Measurements from ENCODE around the gene GRK5.

Gene GRK5

GRCh38 chr10:119323085-119324016 is 116.0 kb downstream of the GRK5 start:
- H3K27ac ChIP-seq, result no peak overlapping the region
- H3K4me1 ChIP-seq, result peaks cover 12% of the 10 kb centered on the region
- H3K27me3 ChIP-seq (ENCODE audit: control insufficient read depth, insufficient read depth, low read length), result no peaks in the 10 kb centered on the region
- H3K36me3 ChIP-seq (ENCODE audit: control insufficient read depth, insufficient read depth, low read length), result no peaks in the 10 kb centered on the region
- no peak for TF ChIP-seq CTCF (IDR thresholded peaks at IDR 0.05)
- no peak overlapping the region for H3K4me2 ChIP-seq (ENCODE audit: low read length)
- H3K9me3 ChIP-seq (ENCODE audit: control insufficient read depth, low read length), result no peaks in the 10 kb centered on the region
- H3K79me2 ChIP-seq, result peaks cover 92% of the 10 kb centered on the region
- H3K4me3 ChIP-seq (ENCODE audit: low read depth, low read length), result no peak overlapping the region
- H2AFZ ChIP-seq, result no peak overlapping the region
- H3K9ac ChIP-seq, result no peak overlapping the region

- Histone ChIP-seq H3K9me3 (ENCODE audit: control insufficient read depth, low read length) (no peaks in the 10 kb centered on the region), H3K79me2 (peaks cover 81% of the 10 kb centered on the region), H3K4me2 (ENCODE audit: low read length) (no peak overlapping the region), H3K36me3 (ENCODE audit: control insufficient read depth, insufficient read depth, low read length) (no peaks in the 10 kb centered on the region), H2AFZ (no peak overlapping the region), H3K9ac (no peak overlapping the region), H3K4me3 (ENCODE audit: low read depth, low read length) (no peak overlapping the region), H3K27me3 (ENCODE audit: control insufficient read depth, insufficient read depth, low read length) (no peaks in the 10 kb centered on the region), H3K4me1 (peaks cover 12% of the 10 kb centered on the region), H3K27ac (no peak overlapping the region)
- TF ChIP-seq CTCF (IDR thresholded peaks at IDR 0.05), result no peak
Measured at GRCh38 chr10:119325131-119325530, 117.8 kb downstream of the GRK5 start.

GRCh38 chr10:119326167-119326566 is 118.8 kb downstream of the GRK5 start:
- no peak for TF ChIP-seq CTCF (IDR thresholded peaks at IDR 0.05)
- no peak overlapping the region for H3K4me3 ChIP-seq (ENCODE audit: low read depth, low read length)
- H3K27ac ChIP-seq, result no peak overlapping the region
- H3K4me1 ChIP-seq, result peaks cover 12% of the 10 kb centered on the region
- H3K9ac ChIP-seq, result no peak overlapping the region
- no peak overlapping the region for H3K4me2 ChIP-seq (ENCODE audit: low read length)
- no peaks in the 10 kb centered on the region for H3K9me3 ChIP-seq (ENCODE audit: control insufficient read depth, low read length)
- H3K36me3 ChIP-seq (ENCODE audit: control insufficient read depth, insufficient read depth, low read length), result no peaks in the 10 kb centered on the region
- H3K79me2 ChIP-seq, result peaks cover 76% of the 10 kb centered on the region
- H3K27me3 ChIP-seq (ENCODE audit: control insufficient read depth, insufficient read depth, low read length), result no peaks in the 10 kb centered on the region
- H2AFZ ChIP-seq, result no peak overlapping the region

GRCh38 chr10:119327096-119327745 is 119.8 kb downstream of the GRK5 start:
- no peak for TF ChIP-seq CTCF (IDR thresholded peaks at IDR 0.05)
- peaks cover 12% of the 10 kb centered on the region for H3K4me1 ChIP-seq

More at GRCh38 chr10:119327096-119327745, 119.8 kb downstream of the GRK5 start:
- Histone ChIP-seq H3K4me2 (ENCODE audit: low read length) (no peak overlapping the region), H3K27ac (no peak overlapping the region), H2AFZ (no peak overlapping the region), H3K79me2 (peaks cover 67% of the 10 kb centered on the region), H3K27me3 (ENCODE audit: control insufficient read depth, insufficient read depth, low read length) (no peaks in the 10 kb centered on the region), H3K36me3 (ENCODE audit: control insufficient read depth, insufficient read depth, low read length) (no peaks in the 10 kb centered on the region), H3K9me3 (ENCODE audit: control insufficient read depth, low read length) (no peaks in the 10 kb centered on the region), H3K9ac (no peak overlapping the region), H3K4me3 (ENCODE audit: low read depth, low read length) (no peak overlapping the region)
